HEK293 (cell line): ENCODE measurements around the gene MFAP5.
A peak's percentile ranks its signal among the peaks of the same experiment; 100 is the strongest.

Experiments used
- CTCF ChIA-PET: fragments of 350-600 bp; formaldehyde crosslinking; extraction: SDS; loops from one replicate; lab custom pipeline; 2021; ENCODE audit warnings: antibody characterized with exemption; lab: Yijun Ruan, JAX
- POLR2A ChIA-PET: fragments of 300-600 bp; formaldehyde crosslinking; extraction: SDS; loops from one replicate; lab custom pipeline; 2020; ENCODE audit warnings: antibody characterized with exemption, inconsistent platforms; lab: Yijun Ruan, JAX
- H3K27ac ChIP-seq: fragments of 200-500 bp; sonication (Bioruptor generic); 2 replicates; pipeline ENCODE4 v1.5.1; 2014; ENCODE audit warnings: low read depth, low read length, control low read depth, inconsistent platforms; ENCODE audit errors: extremely low read depth
- H3K36me3 ChIP-seq, 2 experiments: fragments of 200-500 bp in 1 of 2; sonication (Bioruptor generic) in 1 of 2; 1 replicate in 1 of 2; 2 replicates in 1 of 2; pipeline ENCODE4 v1.5.1; 2014 to 2017; ENCODE audit warnings: inconsistent platforms in 2 of 2, low read length in 2 of 2; ENCODE audit not compliant: control insufficient read depth in 2 of 2, insufficient read depth in 1 of 2
- H3K4me1 ChIP-seq: fragments of 200-500 bp; sonication (Bioruptor generic); 2 replicates; pipeline ENCODE4 v1.5.1; 2014; ENCODE audit warnings: mild to moderate bottlenecking, low read length, inconsistent platforms; ENCODE audit not compliant: control insufficient read depth, insufficient read depth
- H3K4me3 ChIP-seq: 2 replicates; pipeline ENCODE4 v1.5.1; 2011; ENCODE audit warnings: low read depth, mild to moderate bottlenecking, control low read depth, low read length, moderate library complexity
- H3K9me3 ChIP-seq: fragments of 200-500 bp; sonication (Bioruptor generic); 2 replicates; pipeline ENCODE4 v1.5.1; 2014; ENCODE audit warnings: low read depth, low read length, inconsistent platforms; ENCODE audit not compliant: control insufficient read depth, insufficient read depth
- KLF1 ChIP-seq: fragments of 450-650 bp; formaldehyde crosslinking; IDR thresholded peaks from 2 replicates; pipeline ENCODE4 v1.5.1; 2016; ENCODE audit warnings: missing biosample characterization, missing genetic modification characterization
- KLF10 ChIP-seq: fragments of 450-650 bp; IDR thresholded peaks from 2 replicates; pipeline ENCODE4 v1.5.1; 2018; ENCODE audit warnings: missing biosample characterization, mild to moderate bottlenecking, missing genetic modification characterization
- KLF8 ChIP-seq: fragments of 450-650 bp; formaldehyde crosslinking; IDR thresholded peaks from 2 replicates; pipeline ENCODE4 v1.5.1; 2016; ENCODE audit warnings: missing biosample characterization, missing genetic modification characterization
- KLF9 ChIP-seq: fragments of 450-650 bp; formaldehyde crosslinking; IDR thresholded peaks from 2 replicates; pipeline ENCODE4 v1.5.1; 2016; ENCODE audit warnings: missing biosample characterization, missing genetic modification characterization, low read depth
- OVOL3 ChIP-seq: fragments of 450-650 bp; formaldehyde crosslinking; IDR thresholded peaks from 2 replicates; pipeline ENCODE4 v1.5.1; 2016; ENCODE audit warnings: missing biosample characterization, missing genetic modification characterization
- SP7 ChIP-seq: fragments of 450-650 bp; formaldehyde crosslinking; IDR thresholded peaks from 2 replicates; pipeline ENCODE4 v1.5.1; 2016; ENCODE audit warnings: missing biosample characterization, missing genetic modification characterization
- ZBTB20 ChIP-seq: fragments of 450-650 bp; formaldehyde crosslinking; IDR thresholded peaks from 2 replicates; pipeline ENCODE4 v1.5.1; 2016; ENCODE audit warnings: missing biosample characterization, missing genetic modification characterization
- ZNF112 ChIP-seq: fragments of 450-650 bp; formaldehyde crosslinking; IDR thresholded peaks from 2 replicates; pipeline ENCODE4 v1.5.0; 2017; ENCODE audit warnings: missing biosample characterization, missing genetic modification characterization
- ZNF121 ChIP-seq: fragments of 450-650 bp; formaldehyde crosslinking; IDR thresholded peaks from 2 replicates; pipeline ENCODE4 v1.5.1; 2016; ENCODE audit warnings: missing biosample characterization, missing genetic modification characterization
- ZNF2 ChIP-seq: fragments of 450-650 bp; formaldehyde crosslinking; IDR thresholded peaks from 2 replicates; pipeline ENCODE4 v1.5.1; 2016; ENCODE audit warnings: missing biosample characterization, missing genetic modification characterization
- ZNF202 ChIP-seq: fragments of 450-650 bp; formaldehyde crosslinking; IDR thresholded peaks from 2 replicates; pipeline ENCODE4 v1.5.1; 2016; ENCODE audit warnings: missing biosample characterization, missing genetic modification characterization, borderline replicate concordance
- ZNF335 ChIP-seq: fragments of 450-650 bp; formaldehyde crosslinking; conservative IDR thresholded peaks from 2 replicates; pipeline ENCODE4 v1.5.1; 2016; ENCODE audit warnings: missing biosample characterization, missing genetic modification characterization
- ZNF341 ChIP-seq: fragments of 450-650 bp; formaldehyde crosslinking; IDR thresholded peaks from 2 replicates; pipeline ENCODE4; 2016; ENCODE audit warnings: low read depth, missing biosample characterization, missing genetic modification characterization
- ZNF366 ChIP-seq: fragments of 450-650 bp; formaldehyde crosslinking; conservative IDR thresholded peaks from 2 replicates; pipeline ENCODE4 v1.5.1; 2016; ENCODE audit warnings: missing biosample characterization, missing genetic modification characterization
- ZNF426 ChIP-seq: fragments of 450-650 bp; formaldehyde crosslinking; IDR thresholded peaks from 2 replicates; pipeline ENCODE4 v1.5.1; 2017; ENCODE audit warnings: missing biosample characterization, missing genetic modification characterization, mild to moderate bottlenecking, inconsistent platforms, moderate library complexity
- ZNF48 ChIP-seq: fragments of 450-650 bp; formaldehyde crosslinking; IDR thresholded peaks from 2 replicates; pipeline ENCODE4 v1.5.1; 2016; ENCODE audit warnings: missing biosample characterization, missing genetic modification characterization
- ZNF501 ChIP-seq: fragments of 450-650 bp; formaldehyde crosslinking; IDR thresholded peaks from 2 replicates; pipeline ENCODE4 v1.5.1; 2016; ENCODE audit warnings: missing biosample characterization, missing genetic modification characterization
- ZNF624 ChIP-seq: fragments of 450-650 bp; formaldehyde crosslinking; IDR thresholded peaks from 2 replicates; pipeline ENCODE4 v1.5.1; 2017; ENCODE audit warnings: missing biosample characterization, missing genetic modification characterization
- ZNF76 ChIP-seq: fragments of 450-650 bp; formaldehyde crosslinking; IDR thresholded peaks from 2 replicates; pipeline ENCODE4; 2016; ENCODE audit warnings: low read depth, missing biosample characterization, missing genetic modification characterization, borderline replicate concordance
- ZNF791 ChIP-seq: fragments of 450-650 bp; formaldehyde crosslinking; IDR thresholded peaks from 2 replicates; pipeline ENCODE4 v1.5.1; 2016; ENCODE audit warnings: missing biosample characterization, missing genetic modification characterization
- TF ChIP-seq, protein P1 (sequence below): fragments of 450-650 bp; formaldehyde crosslinking; IDR thresholded peaks from 2 replicates; pipeline ENCODE4 v1.5.1; 2016; ENCODE audit warnings: missing biosample characterization, missing genetic modification characterization
- TF ChIP-seq, protein P2 (sequence below): fragments of 450-650 bp; formaldehyde crosslinking; IDR thresholded peaks from 2 replicates; pipeline ENCODE4 v1.5.1; 2016; ENCODE audit warnings: missing biosample characterization, missing genetic modification characterization, borderline replicate concordance
- TF ChIP-seq, protein P3 (sequence below): fragments of 450-650 bp; formaldehyde crosslinking; IDR thresholded peaks from 2 replicates; pipeline ENCODE4 v1.5.1; 2016; ENCODE audit warnings: missing biosample characterization, missing genetic modification characterization
- TF ChIP-seq, protein P4 (sequence below): fragments of 450-650 bp; formaldehyde crosslinking; IDR thresholded peaks from 2 replicates; pipeline ENCODE4 v1.5.1; 2016; ENCODE audit warnings: missing biosample characterization, missing genetic modification characterization
- TF ChIP-seq, protein P5 (sequence below): fragments of 450-650 bp; formaldehyde crosslinking; optimal IDR thresholded peaks from 2 replicates; pipeline ENCODE3; 2016; ENCODE audit warnings: missing biosample characterization, mild to moderate bottlenecking, missing genetic modification characterization
- TF ChIP-seq, protein P6 (sequence below): fragments of 450-650 bp; formaldehyde crosslinking; IDR thresholded peaks from 2 replicates; pipeline ENCODE4 v1.5.1; 2016; ENCODE audit warnings: missing biosample characterization, missing genetic modification characterization

MFAP5 gene

DNA sequence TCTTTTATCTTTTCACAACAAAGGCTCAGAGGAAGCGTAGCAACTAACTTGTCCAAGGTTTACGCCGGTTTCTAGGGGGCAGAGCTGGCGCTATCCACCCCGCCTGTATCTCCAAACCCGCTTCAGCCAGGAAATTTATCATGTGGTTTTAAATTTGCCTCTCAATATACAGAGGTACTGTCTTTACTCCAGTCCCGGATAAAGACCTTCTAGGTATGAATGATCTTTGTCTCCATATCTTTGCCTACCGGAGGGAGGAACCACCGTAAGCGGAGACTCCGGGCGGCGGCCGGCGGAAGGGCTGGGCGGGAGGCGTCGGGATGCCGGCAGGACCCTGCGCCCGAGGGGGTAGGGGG, 34.5 kb upstream of the MFAP5 start:
- ChIA-PET POLR2A (interaction anchor here (0.9 to 2.4 kb wide), 4 partner anchors 9 to 42 kb away, joined by 3 to 19 read pairs (median 4); no protein-coding TSS in a partner anchor), CTCF (no interaction called here)
- Histone ChIP-seq H3K36me3 (peaks cover 0 to 4% of the 10 kb centered on the region in 2 experiments; a peak in 1 of 3 replicates), H3K4me1 (peaks cover 22% of the 10 kb centered on the region), H3K27ac (peak overlapping the region; percentile 94; the same call in 1 of the 2 replicates), H3K9me3 (no peaks in the 10 kb centered on the region), H3K4me3 (peak overlapping the region; percentile 62)
- TF ChIP-seq ZNF48 (tag by site-specific recombination): no peak
- no peak; the same call in 1 of the 2 replicates for TF ChIP-seq ZNF341 (tag by site-specific recombination)
- TF ChIP-seq KLF1 (tag by site-specific recombination): 0 out of 2 replicates have a peak, but pooled peaks have one; percentile 49
- no peak for TF ChIP-seq ZNF624
- TF ChIP-seq, protein P1, sequence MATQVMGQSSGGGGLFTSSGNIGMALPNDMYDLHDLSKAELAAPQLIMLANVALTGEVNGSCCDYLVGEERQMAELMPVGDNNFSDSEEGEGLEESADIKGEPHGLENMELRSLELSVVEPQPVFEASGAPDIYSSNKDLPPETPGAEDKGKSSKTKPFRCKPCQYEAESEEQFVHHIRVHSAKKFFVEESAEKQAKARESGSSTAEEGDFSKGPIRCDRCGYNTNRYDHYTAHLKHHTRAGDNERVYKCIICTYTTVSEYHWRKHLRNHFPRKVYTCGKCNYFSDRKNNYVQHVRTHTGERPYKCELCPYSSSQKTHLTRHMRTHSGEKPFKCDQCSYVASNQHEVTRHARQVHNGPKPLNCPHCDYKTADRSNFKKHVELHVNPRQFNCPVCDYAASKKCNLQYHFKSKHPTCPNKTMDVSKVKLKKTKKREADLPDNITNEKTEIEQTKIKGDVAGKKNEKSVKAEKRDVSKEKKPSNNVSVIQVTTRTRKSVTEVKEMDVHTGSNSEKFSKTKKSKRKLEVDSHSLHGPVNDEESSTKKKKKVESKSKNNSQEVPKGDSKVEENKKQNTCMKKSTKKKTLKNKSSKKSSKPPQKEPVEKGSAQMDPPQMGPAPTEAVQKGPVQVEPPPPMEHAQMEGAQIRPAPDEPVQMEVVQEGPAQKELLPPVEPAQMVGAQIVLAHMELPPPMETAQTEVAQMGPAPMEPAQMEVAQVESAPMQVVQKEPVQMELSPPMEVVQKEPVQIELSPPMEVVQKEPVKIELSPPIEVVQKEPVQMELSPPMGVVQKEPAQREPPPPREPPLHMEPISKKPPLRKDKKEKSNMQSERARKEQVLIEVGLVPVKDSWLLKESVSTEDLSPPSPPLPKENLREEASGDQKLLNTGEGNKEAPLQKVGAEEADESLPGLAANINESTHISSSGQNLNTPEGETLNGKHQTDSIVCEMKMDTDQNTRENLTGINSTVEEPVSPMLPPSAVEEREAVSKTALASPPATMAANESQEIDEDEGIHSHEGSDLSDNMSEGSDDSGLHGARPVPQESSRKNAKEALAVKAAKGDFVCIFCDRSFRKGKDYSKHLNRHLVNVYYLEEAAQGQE (tag by site-specific recombination): no peak
- peak; percentile 33; the same call in 1 of the 2 replicates for TF ChIP-seq ZNF2 (tag by site-specific recombination)
- no peak for TF ChIP-seq OVOL3 (tag by site-specific recombination)
- no peak for TF ChIP-seq ZNF76 (tag by site-specific recombination)
- TF ChIP-seq, protein P2, sequence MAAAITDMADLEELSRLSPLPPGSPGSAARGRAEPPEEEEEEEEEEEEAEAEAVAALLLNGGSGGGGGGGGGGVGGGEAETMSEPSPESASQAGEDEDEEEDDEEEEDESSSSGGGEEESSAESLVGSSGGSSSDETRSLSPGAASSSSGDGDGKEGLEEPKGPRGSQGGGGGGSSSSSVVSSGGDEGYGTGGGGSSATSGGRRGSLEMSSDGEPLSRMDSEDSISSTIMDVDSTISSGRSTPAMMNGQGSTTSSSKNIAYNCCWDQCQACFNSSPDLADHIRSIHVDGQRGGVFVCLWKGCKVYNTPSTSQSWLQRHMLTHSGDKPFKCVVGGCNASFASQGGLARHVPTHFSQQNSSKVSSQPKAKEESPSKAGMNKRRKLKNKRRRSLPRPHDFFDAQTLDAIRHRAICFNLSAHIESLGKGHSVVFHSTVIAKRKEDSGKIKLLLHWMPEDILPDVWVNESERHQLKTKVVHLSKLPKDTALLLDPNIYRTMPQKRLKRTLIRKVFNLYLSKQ: no peak
- TF ChIP-seq ZNF791: no peak
- no peak for TF ChIP-seq ZNF121 (tag by site-specific recombination)
- TF ChIP-seq, protein P3, sequence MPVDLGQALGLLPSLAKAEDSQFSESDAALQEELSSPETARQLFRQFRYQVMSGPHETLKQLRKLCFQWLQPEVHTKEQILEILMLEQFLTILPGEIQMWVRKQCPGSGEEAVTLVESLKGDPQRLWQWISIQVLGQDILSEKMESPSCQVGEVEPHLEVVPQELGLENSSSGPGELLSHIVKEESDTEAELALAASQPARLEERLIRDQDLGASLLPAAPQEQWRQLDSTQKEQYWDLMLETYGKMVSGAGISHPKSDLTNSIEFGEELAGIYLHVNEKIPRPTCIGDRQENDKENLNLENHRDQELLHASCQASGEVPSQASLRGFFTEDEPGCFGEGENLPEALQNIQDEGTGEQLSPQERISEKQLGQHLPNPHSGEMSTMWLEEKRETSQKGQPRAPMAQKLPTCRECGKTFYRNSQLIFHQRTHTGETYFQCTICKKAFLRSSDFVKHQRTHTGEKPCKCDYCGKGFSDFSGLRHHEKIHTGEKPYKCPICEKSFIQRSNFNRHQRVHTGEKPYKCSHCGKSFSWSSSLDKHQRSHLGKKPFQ (tag by site-specific recombination): no peak
- no peak for TF ChIP-seq KLF10 (tag by site-specific recombination)
- TF ChIP-seq ZBTB20: no peak; the same call in 1 of the 2 replicates
- 0 out of 2 replicates have a peak, but pooled peaks have one; percentile 13 for TF ChIP-seq ZNF366 (tag by site-specific recombination)
- TF ChIP-seq, protein P4, sequence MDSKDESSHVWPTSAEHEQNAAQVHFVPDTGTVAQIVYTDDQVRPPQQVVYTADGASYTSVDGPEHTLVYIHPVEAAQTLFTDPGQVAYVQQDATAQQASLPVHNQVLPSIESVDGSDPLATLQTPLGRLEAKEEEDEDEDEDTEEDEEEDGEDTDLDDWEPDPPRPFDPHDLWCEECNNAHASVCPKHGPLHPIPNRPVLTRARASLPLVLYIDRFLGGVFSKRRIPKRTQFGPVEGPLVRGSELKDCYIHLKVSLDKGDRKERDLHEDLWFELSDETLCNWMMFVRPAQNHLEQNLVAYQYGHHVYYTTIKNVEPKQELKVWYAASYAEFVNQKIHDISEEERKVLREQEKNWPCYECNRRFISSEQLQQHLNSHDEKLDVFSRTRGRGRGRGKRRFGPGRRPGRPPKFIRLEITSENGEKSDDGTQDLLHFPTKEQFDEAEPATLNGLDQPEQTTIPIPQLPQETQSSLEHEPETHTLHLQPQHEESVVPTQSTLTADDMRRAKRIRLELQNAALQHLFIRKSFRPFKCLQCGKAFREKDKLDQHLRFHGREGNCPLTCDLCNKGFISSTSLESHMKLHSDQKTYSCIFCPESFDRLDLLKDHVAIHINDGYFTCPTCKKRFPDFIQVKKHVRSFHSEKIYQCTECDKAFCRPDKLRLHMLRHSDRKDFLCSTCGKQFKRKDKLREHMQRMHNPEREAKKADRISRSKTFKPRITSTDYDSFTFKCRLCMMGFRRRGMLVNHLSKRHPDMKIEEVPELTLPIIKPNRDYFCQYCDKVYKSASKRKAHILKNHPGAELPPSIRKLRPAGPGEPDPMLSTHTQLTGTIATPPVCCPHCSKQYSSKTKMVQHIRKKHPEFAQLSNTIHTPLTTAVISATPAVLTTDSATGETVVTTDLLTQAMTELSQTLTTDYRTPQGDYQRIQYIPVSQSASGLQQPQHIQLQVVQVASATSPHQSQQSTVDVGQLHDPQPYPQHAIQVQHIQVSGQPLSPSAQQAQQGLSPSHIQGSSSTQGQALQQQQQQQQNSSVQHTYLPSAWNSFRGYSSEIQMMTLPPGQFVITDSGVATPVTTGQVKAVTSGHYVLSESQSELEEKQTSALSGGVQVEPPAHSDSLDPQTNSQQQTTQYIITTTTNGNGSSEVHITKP (tag by site-specific recombination): peak; percentile 60
- peak; percentile 14; the same call in 1 of the 2 replicates for TF ChIP-seq SP7 (tag by site-specific recombination)
- TF ChIP-seq, protein P5, sequence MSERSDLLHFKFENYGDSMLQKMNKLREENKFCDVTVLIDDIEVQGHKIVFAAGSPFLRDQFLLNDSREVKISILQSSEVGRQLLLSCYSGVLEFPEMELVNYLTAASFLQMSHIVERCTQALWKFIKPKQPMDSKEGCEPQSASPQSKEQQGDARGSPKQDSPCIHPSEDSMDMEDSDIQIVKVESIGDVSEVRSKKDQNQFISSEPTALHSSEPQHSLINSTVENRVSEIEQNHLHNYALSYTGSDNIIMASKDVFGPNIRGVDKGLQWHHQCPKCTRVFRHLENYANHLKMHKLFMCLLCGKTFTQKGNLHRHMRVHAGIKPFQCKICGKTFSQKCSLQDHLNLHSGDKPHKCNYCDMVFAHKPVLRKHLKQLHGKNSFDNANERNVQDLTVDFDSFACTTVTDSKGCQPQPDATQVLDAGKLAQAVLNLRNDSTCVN: no peak
- TF ChIP-seq ZNF426 (tag by site-specific recombination): no peak
- peak; percentile 49; the same call in 1 of the 2 replicates for TF ChIP-seq KLF9 (tag by site-specific recombination)
- peak; percentile 95 for TF ChIP-seq ZNF335
- TF ChIP-seq, protein P6, sequence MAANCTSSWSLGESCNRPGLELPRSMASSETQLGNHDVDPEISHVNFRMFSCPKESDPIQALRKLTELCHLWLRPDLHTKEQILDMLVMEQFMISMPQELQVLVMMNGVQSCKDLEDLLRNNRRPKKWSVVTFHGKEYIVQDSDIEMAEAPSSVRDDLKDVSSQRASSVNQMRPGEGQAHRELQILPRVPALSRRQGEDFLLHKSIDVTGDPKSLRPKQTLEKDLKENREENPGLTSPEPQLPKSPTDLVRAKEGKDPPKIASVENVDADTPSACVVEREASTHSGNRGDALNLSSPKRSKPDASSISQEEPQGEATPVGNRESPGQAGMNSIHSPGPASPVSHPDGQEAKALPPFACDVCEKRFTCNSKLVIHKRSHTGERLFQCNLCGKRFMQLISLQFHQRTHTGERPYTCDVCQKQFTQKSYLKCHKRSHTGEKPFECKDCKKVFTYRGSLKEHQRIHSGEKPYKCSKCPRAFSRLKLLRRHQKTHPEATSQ (tag by site-specific recombination): no peak
- no peak for TF ChIP-seq KLF8 (tag by site-specific recombination)
- no peak for TF ChIP-seq ZNF202 (tag by site-specific recombination)
- peak; percentile 36; the same call in 1 of the 2 replicates for TF ChIP-seq ZNF501 (tag by site-specific recombination)
- TF ChIP-seq ZNF112 (tag by site-specific recombination): no peak
